HG02642 (cell line): ENCODE results near the gene STRA8.
"Not testable (repeated sequence)": the region's sequence is repeated elsewhere in the genome, so short reads cannot be mapped to it uniquely, and the experiment has no call there.

Source experiments
- ATAC-seq: cut with Tn5 transposase; IDR thresholded peaks from one replicate; pipeline ENCODE4 v1.9.1; 2021; ENCODE audit warnings: mild to moderate bottlenecking; ENCODE audit not compliant: unreplicated experiment, poor library complexity

STRA8 gene

DNA sequence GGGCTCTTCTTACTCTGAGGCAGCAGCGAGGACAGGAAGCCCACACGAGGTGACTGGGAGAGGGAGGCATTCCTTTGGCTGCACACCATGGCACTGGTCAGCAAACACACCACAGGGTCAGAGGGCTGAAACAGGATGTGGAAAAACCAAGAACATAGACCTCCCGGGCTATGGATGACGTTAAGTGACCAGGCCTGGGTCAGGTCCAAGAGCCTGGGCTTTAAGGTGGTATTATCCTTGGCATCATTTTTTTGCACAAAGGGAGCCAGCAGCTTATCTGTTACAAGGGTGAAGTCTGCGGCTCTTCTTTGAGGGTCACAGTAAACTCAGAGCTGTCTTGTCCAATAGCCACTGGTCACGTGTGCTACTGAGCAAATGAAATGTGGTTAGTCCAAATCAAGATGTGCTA lies 29.3 kb upstream of the STRA8 start:
- no peak for ATAC-seq

DNA sequence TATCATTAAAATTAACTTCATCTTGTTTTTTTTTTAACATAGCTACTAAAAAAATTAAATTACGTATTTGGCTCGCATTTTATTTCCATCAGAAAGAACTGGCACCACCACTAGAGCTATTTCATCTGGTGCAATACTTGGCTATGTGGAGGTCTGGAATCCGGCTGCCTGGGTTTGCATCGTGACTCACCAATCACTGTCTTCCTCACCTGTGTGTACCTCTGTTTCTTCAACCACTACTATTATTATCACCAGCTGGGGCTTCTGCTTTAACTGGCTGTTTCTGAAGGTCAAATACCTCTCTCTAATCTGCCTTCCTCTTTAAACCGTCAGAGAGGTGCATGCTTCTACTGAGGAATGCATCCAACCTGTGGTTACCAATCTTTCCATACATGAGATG lies 28.8 kb upstream of the STRA8 start:
- ATAC-seq: no peak

DNA sequence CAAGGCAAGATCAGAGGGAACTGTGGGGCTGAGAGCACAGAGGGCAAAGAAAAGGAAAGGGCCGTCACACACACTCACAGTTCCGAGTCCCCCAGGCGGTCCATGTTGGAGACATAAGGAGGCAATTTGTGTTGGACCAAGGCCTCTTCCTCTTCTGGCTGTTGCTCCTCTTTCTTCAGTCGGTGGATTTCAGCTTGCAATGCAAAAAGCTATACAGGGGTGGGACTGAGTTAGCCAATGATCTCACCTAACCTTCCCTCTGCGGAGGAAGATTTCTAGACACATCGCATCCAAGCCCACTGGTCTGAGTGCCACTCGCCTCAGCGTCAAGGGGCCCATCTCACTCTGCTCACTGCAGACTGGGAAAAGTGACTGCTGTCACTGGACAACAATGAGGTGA lies 27.8 kb upstream of the STRA8 start:
- no peak for ATAC-seq

DNA sequence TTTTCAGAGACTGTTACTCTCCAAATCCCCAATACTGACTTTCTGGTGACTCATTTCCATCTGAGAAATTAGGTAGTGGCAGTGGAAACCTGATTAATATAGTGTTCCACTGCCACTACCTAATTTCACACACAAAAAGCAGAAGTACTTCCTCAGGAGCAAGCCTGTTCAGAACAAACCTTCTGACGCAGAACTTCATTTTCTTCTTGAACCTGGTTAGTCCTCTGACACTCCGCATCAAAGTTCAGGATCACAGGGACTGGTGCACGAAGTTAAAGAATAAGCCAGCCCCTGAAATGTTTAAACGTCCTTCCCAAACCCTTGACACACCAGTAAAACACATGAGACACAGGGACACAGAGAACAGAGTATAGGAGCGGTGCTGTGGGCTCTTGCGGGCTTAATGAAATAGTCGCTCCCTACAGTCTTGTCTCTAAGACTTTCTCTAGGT lies 26.7 kb upstream of the STRA8 start:
- peak; percentile 18 for ATAC-seq

DNA sequence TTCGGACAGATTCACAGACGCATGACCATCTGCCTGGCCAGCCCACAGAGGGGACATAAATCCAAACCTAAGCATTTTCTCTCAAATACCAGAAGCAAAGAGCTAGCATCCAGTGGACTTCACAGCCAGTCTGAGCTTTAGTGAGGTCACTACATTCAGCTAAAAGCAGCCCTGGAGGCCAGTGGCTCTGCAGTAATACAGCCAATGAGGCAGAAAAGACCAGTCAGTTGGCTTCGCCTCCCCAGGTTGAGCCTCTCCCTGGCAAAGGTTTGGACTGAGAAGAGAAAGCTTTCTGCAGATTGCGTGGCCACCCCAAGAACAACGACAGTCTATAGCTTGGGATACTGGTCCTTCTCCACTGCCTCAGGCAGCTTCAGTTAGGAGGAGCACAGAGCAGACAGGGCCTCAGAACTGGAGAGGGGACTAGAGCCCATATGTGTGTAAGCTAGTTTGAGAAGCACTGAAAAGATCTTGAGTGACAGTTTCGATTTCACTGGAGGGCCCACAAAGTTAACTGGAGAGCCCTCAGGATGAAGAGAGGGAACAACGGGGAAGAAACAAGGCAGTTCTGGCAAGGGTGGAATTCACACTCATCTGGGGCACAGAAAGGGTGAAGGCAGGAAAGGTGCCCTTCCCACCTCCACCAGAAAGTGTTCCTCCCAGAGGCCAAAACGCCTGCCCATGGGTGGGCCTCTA lies 26.1 kb upstream of the STRA8 start:
- peak; percentile 21 for ATAC-seq

GRCh38 chr7:135208102-135208793 lies 25.4 kb upstream of the STRA8 start:
- ATAC-seq: no peak

GRCh38 chr7:135209225-135209834 lies 24.3 kb upstream of the STRA8 start:
- no peak for ATAC-seq

- no peak for ATAC-seq
Measured at GRCh38 chr7:135210888-135211178, 22.8 kb upstream of the STRA8 start.

- peak; percentile 83 for ATAC-seq
Measured at GRCh38 chr7:135211179-135211945, 22.3 kb upstream of the STRA8 start, which contains the start of gene WDR91. Gene WDR91 (minus strand): TSS chr7:135211526. CDS start chr7:135211502, 24 bp downstream.

- not testable (repeated sequence) for ATAC-seq
Measured at GRCh38 chr7:135211946-135212685, 21.5 kb upstream of the STRA8 start.

DNA sequence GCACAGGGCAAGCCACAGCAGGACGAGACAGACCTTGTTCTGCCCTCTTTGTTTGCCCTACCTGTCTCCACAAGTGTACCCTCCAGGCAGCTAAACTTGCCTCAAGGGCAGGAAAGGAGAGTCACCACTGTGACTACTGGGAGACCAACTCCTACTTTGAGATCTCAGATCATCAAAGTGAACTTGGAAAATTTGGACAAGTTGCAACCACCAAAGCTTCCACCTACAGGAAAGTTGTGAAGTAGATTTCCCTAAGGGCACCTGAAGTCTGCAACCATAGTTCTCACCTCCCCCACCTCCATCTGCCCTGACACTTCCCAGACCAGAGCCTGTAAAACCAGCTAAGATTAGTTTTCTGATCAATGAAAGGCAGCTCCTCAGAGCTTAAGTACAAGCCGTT lies 19.8 kb upstream of the STRA8 start:
- ATAC-seq: no peak

DNA sequence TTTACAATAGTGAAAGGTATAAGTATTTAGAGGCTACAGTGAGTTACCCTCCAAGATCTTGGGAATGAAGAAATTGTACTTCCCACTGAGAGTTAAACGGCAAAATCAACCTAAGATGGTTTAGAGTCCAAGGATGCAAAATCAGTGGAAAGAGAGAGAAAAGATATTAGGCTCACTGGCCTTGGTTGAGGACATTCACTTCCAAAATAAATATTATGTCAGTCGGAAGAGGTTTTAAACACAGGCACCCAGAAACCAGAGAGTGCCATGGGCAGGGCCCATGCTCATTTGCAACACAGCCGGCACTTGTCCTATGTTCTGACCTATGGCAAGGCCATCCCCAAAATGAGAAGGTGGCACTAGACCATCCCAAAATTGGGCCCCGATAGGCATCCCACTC lies 18.5 kb upstream of the STRA8 start:
- ATAC-seq: no peak

DNA sequence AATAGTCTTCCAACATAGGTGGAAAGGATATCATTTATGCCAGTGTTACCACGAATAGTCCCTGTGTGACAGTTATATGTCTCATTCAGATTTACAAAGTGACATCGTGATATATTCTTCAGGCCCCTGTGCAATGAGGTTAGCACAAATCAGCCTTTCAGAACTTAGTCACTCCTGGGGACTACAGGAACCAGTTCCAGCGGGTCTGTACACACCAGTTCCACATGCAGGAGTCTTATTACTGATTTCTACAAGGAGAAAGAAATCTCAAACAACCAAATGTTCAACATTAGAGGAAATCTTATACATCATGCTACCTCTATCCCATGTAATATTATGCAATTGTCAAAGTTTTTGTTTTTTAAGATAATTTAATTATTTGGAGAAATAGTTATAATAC lies 17.9 kb upstream of the STRA8 start:
- no peak for ATAC-seq

DNA sequence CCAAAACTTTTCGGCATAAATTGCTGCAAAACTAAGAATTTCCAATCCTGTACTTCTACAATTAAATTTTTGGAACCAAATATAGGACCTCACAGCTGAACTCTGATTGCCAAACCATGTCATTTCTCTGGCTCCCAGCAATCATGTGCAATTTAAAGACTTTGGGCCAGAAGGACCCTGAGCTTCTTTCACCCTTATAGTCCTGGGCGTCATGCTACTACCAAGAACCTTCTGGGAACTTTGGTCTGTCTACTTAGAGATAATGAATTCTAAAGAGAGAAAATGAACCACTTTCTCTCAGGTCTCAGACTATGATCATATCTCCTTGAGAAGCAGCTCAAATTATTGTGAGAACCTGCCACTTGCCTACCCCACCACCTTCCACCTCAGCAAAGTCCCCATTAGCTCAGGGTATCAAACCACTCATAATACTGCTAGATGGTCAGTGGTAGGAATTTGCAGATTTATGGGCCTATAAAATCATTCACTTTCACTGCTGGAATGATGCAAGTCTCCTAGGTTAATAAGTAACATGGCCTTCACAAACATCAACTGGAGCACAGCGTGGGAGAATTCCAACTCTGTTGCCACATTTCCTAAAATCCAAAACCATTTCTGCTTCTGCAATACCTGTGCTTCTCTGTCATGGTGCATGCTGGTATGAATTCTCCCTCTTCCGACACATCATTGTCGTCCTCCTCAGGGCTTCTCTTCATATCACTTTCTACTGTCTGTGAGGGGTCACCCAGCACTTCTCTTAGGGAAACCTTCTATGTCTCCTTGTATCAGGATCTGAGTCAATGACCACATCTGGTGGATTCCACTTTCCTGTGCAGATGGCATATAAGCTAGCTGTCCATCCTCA lies 15.8 kb upstream of the STRA8 start:
- ATAC-seq: no peak

- ATAC-seq: no peak
Measured at GRCh38 chr7:135224027-135224426, 9.6 kb upstream of the STRA8 start.

- ATAC-seq: no peak
Measured at GRCh38 chr7:135231686-135232085, 2.0 kb upstream of the STRA8 start.

DNA sequence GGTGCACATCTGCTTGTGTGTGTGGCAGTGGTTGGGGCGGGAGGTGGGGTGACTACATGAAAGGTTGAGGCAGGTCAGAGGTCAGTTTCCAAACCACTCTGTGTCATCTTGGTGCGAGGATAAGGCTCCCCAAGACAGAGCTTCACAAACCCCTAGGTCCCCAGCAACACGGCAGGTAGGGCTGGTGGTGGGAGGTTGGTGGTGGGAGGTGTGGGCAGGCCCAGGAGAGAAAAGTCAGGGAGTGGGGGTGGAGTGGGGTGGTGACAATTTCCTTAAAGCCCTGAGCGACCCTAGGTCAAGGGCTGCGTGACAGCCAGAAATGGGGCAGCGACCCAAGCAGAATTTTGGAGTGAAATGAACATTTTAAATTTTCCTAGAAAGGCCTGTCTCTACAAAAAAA lies 1.6 kb upstream of the STRA8 start:
- ATAC-seq: no peak

DNA sequence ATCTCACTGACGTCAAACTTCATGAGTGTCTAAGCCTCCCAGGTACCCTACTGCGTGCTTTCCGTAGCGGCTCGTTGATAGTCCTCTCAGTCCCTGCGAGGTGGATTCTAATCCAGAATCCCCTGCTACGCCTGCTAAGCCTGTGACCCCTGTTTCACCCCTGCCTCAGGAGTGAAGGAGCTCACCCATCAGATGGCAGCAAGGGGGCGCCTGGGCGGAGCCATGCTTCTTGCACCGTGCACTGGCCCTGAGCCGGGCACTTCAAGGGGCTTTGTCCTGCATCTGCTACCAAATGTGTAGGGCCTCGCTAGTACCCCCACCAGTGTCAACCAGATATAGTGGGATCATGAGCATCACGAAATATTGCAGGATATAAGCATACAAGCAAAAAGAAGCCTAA lies 918 bp upstream of the STRA8 start:
- ATAC-seq: no peak

DNA sequence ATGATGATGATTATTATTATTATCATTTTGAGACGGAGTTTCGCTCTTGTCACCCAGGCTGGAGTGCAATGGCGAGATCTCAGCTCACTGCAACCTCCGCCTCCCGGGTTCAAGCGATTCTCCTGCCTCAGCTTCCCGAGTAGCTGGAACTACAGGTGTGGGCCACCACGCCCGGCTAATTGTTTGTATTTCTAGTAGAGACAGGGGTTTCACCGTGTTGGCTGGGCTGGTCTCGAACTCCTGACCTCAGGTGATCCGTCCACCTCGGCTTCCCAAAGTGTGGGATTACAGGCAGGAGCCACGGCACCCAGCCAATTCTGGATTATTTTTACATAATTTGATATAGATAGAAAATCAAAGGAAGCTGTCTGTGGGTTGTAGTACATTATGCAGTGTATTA lies 457 bp downstream of the STRA8 start:
- not testable (repeated sequence) for ATAC-seq
